HCT116 (cell line): ENCODE measurements around the gene DAPK2. TPM values are rescaled to one million over a fixed set of nuclear protein-coding genes. Genes with fewer than 3 reads are reported as not detected.

ENCODE experiments used
- ATAC-seq: fragments of 200-7000 bp; cut with Tn5 transposase; 2 replicates; pipeline ENCODE4 v1.9.1; 2020; ENCODE audit warnings: mild to moderate bottlenecking, moderate library complexity
- BruUV-seq: library from RNA; stranded (reverse); fragments of 400-500 nt; replicated peaks from 2 replicates; lab custom pipeline; 2021; lab: Mats Ljungman, UMichigan
- CTCF ChIA-PET: fragments of 300-600 bp; sonication (Branson Sonifier 250); formaldehyde crosslinking; loops from one replicate; lab custom pipeline; 2021; ENCODE audit warnings: antibody characterized with exemption; lab: Charles Lee
- POLR2A ChIA-PET: fragments of 300-600, 350-600 bp; sonication (Branson Sonifier 250); formaldehyde crosslinking; loops from one replicate; lab custom pipeline; 2021; ENCODE audit warnings: antibody characterized with exemption; lab: Charles Lee
- RAD21 ChIA-PET, 2 experiments: fragments of 300-600 bp; sonication (Branson Sonifier 250); formaldehyde crosslinking; loops; one replicate each; lab custom pipeline; 2023; ENCODE audit warnings: low total read pairs in 2 of 2; ENCODE audit not compliant: uncharacterized antibody in 2 of 2, unreplicated experiment in 2 of 2, low non-redundant PET in 1 of 2; lab: Charles Lee
- DNase-seq: peaks from one replicate; pipeline ENCODE4 v3.0.0-alpha.2; 2010; ENCODE audit warnings: low read depth, low spot score
- H2AFZ ChIP-seq: fragments of 200-600 bp; shearing (Covaris generic), sonication (generic); 2 replicates; pipeline ENCODE4 v1.6.1; 2017; ENCODE audit warnings: low read depth, mixed run types, mixed read lengths, antibody characterized with exemption, low read length; ENCODE audit not compliant: poor library complexity, severe bottlenecking
- H3K27ac ChIP-seq: 2 replicates; pipeline ENCODE4 v1.5.1; 2012; ENCODE audit warnings: low read depth, low read length
- H3K27me3 ChIP-seq: fragments of 200-600 bp; sonication (generic); 2 replicates; pipeline ENCODE4 v1.6.1; 2016; ENCODE audit warnings: mixed run types, low read length, mixed read lengths; ENCODE audit not compliant: insufficient read depth
- H3K36me3 ChIP-seq, 2 experiments: fragments of 200-500 bp in 1 of 2; fragments of 200-600 bp in 1 of 2; sonication (Bioruptor generic) in 1 of 2; sonication (generic) in 1 of 2; 2 replicates each; pipeline versions ENCODE4 v1.5.1 to v1.6.1; 2014 to 2016; ENCODE audit warnings: low read length in 2 of 2, inconsistent platforms in 1 of 2, mixed read lengths in 1 of 2, mixed run types in 1 of 2; ENCODE audit not compliant: insufficient read depth in 2 of 2, control insufficient read depth in 1 of 2
- H3K4me1 ChIP-seq, 2 experiments: fragments of 200-600 bp in 1 of 2; sonication (generic) in 1 of 2; 2 replicates each; pipeline versions ENCODE4 v1.5.1 to v1.6.1; 2012 to 2017; ENCODE audit warnings: low read length in 2 of 2, inconsistent platforms in 1 of 2, mild to moderate bottlenecking in 1 of 2, mixed read lengths in 1 of 2, mixed run types in 1 of 2, moderate library complexity in 1 of 2; ENCODE audit not compliant: insufficient read depth in 2 of 2, control insufficient read depth in 1 of 2
- H3K4me2 ChIP-seq: fragments of 200-600 bp; sonication (generic); 2 replicates; pipeline ENCODE4 v1.6.1; 2017; ENCODE audit warnings: mixed run types, low read length, mixed read lengths
- H3K4me3 ChIP-seq, 2 experiments: fragments of 200-600 bp in 1 of 2; sonication (generic) in 1 of 2; replicated peaks in 1 of 2; 2 replicates each; pipeline ENCODE4 v1.5.1; 2011 to 2016; ENCODE audit warnings: low read length in 2 of 2, control low read depth in 1 of 2, low read depth in 1 of 2, mild to moderate bottlenecking in 1 of 2, mixed read lengths in 1 of 2, mixed run types in 1 of 2
- H3K79me2 ChIP-seq: fragments of 200-600 bp; sonication (generic); 2 replicates; pipeline ENCODE4 v1.6.1; 2017; ENCODE audit warnings: mild to moderate bottlenecking, mixed run types, low read length, moderate library complexity, mixed read lengths; ENCODE audit not compliant: insufficient read depth
- H3K9ac ChIP-seq: fragments of 200-600 bp; sonication (generic); 2 replicates; pipeline ENCODE4 v1.6.1; 2016; ENCODE audit warnings: low read length, mixed read lengths
- H3K9me2 ChIP-seq: fragments of 200-600 bp; sonication (generic), shearing (Covaris generic); 2 replicates; pipeline ENCODE4 v1.6.1; 2017; ENCODE audit warnings: mixed run types, mild to moderate bottlenecking, moderate library complexity; ENCODE audit not compliant: insufficient read depth
- H3K9me3 ChIP-seq, 2 experiments: fragments of 200-500 bp in 1 of 2; fragments of 200-600 bp in 1 of 2; sonication (Bioruptor generic) in 1 of 2; sonication (generic) in 1 of 2; 2 replicates each; pipeline ENCODE4 v1.6.1; 2014 to 2017; ENCODE audit warnings: low read length in 2 of 2, mixed read lengths in 2 of 2, inconsistent platforms in 1 of 2, low read depth in 1 of 2, mild to moderate bottlenecking in 1 of 2, mixed run types in 1 of 2, moderate library complexity in 1 of 2; ENCODE audit not compliant: control insufficient read depth in 1 of 2, insufficient read depth in 1 of 2
- H4K20me1 ChIP-seq: fragments of 200-600 bp; sonication (generic), shearing (Covaris generic); 2 replicates; pipeline ENCODE4 v1.6.1; 2017; ENCODE audit warnings: mixed run types, mild to moderate bottlenecking, moderate library complexity; ENCODE audit not compliant: insufficient read depth
- CEBPB ChIP-seq: IDR thresholded peaks from 2 replicates; pipeline ENCODE4 v1.6.1; 2012; ENCODE audit warnings: low read depth
- ELF1 ChIP-seq: IDR thresholded peaks from 2 replicates; pipeline ENCODE4 v1.6.1; 2012; ENCODE audit warnings: low read depth, borderline replicate concordance
- EZH2phosphoT487 ChIP-seq: fragments of 200-600 bp; IDR thresholded peaks from 2 replicates; pipeline ENCODE4 v1.6.1; 2018; ENCODE audit warnings: antibody characterized with exemption, borderline replicate concordance
- FOSL1 ChIP-seq: IDR thresholded peaks from 2 replicates; pipeline ENCODE4 v1.6.1; 2012; ENCODE audit warnings: low read depth
- POLR2AphosphoS5 ChIP-seq: IDR thresholded peaks from 2 replicates; pipeline ENCODE4 v1.6.1; 2011; ENCODE audit warnings: mild to moderate bottlenecking, low read depth, low read length, moderate library complexity
- RAD21 ChIP-seq: IDR thresholded peaks from 2 replicates; pipeline ENCODE4 v1.6.1; 2012; ENCODE audit warnings: low read depth, mild to moderate bottlenecking
- SRF ChIP-seq: IDR thresholded peaks from 2 replicates; pipeline ENCODE4 v1.6.1; 2012; ENCODE audit warnings: low read depth
- ZFX ChIP-seq: fragments of 450-650 bp; IDR thresholded peaks from 2 replicates; pipeline ENCODE4 v1.6.1; 2017
- ZNF274 ChIP-seq: fragments of 200-500 bp; sonication (Bioruptor generic); IDR thresholded peaks from 2 replicates; pipeline ENCODE4 v1.6.1; 2014; ENCODE audit warnings: mild to moderate bottlenecking, low read depth, low read length, inconsistent platforms
- intact Hi-C: fragments of 100-400 bp; cut with micrococcal nuclease; formaldehyde crosslinking; loops from 2 replicates; pipeline ENCODE4 v1.10.0; 2022
- total RNA-seq: library from RNA; stranded (reverse); gene quantifications from one replicate; pipeline ENCODE4 v1.2.1, GENCODE V29; 2021; ENCODE audit not compliant: unreplicated experiment
- TF ChIP-seq, protein P1 (sequence below): IDR thresholded peaks from 2 replicates; pipeline ENCODE4 v1.6.1; 2012
- TF ChIP-seq, protein P2 (sequence below): IDR thresholded peaks from 2 replicates; pipeline ENCODE4 v1.6.1; 2011; ENCODE audit warnings: mild to moderate bottlenecking, low read length, moderate library complexity; ENCODE audit not compliant: insufficient replicate concordance; ENCODE audit errors: extremely low read depth
- TF ChIP-seq, protein P3 (sequence below), 3 experiments: fragments of 200-600 bp in 1 of 3; sonication (generic) in 1 of 3; IDR thresholded peaks in 2 of 3; conservative IDR thresholded peaks in 1 of 3; 2 replicates each; pipeline ENCODE4 v1.5.1; 2012 to 2017; ENCODE audit warnings: low read depth in 2 of 3, low read length in 2 of 3, antibody characterized with exemption in 1 of 3, borderline replicate concordance in 1 of 3, control low read depth in 1 of 3, mild to moderate bottlenecking in 1 of 3, mixed read lengths in 1 of 3, mixed run types in 1 of 3, moderate library complexity in 1 of 3; ENCODE audit not compliant: insufficient read depth in 1 of 3
- TF ChIP-seq, protein P4 (sequence below): IDR thresholded peaks from 2 replicates; pipeline ENCODE4 v1.6.1; 2012; ENCODE audit warnings: low read depth

The DAPK2 gene
- total RNA-seq, 1 experiment from 2014 or later: 4.8 TPM

DNA sequence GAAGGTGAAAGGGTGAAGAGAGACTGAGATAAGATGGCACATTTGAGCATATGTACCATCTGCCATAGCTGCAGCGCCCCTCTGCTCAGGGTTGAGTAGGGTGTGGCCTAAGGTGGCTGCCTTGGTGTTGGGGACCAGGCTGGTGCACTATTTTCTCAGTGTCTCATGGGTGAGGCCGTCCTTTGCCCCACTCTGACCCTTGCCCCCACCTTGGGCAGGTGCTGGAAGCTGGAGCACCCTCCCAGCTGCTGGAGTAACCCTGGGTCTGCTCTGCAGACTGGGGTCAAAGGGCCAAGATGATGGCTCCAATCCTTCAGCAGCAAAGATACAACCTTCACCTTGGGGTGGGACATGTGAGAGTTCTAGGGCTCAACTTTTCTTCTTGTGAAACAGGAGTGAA lies 69.2 kb downstream of the DAPK2 start:
- BruUV-seq: no TSS peak
- H2AFZ ChIP-seq: no peak overlapping the region
- ChIA-PET POLR2A (no interaction called here), CTCF (no interaction called here), RAD21 (no interaction called here)
- H3K9me3 ChIP-seq: no peaks in the 10 kb centered on the region
- H4K20me1 ChIP-seq: no peaks in the 10 kb centered on the region
- no peak for DNase-seq
- H3K36me3 ChIP-seq: no peaks in the 10 kb centered on the region
- no peaks in the 10 kb centered on the region for H3K79me2 ChIP-seq
- intact Hi-C loops: no loop called here
- no peak overlapping the region for H3K4me3 ChIP-seq
- H3K4me2 ChIP-seq: no peak overlapping the region
- ATAC-seq: no peak
- no peak overlapping the region for H3K9ac ChIP-seq
- no peak overlapping the region for H3K27ac ChIP-seq
- TF ChIP-seq ZFX: no peak
- H3K27me3 ChIP-seq: no peaks in the 10 kb centered on the region
- H3K9me2 ChIP-seq: 0 out of 2 replicates have a peak, but pooled peaks cover 3% of the 10 kb centered on the region
- peaks cover 0 to 7% of the 10 kb centered on the region in 2 experiments; a peak in 2 of 4 replicates for H3K4me1 ChIP-seq

DNA sequence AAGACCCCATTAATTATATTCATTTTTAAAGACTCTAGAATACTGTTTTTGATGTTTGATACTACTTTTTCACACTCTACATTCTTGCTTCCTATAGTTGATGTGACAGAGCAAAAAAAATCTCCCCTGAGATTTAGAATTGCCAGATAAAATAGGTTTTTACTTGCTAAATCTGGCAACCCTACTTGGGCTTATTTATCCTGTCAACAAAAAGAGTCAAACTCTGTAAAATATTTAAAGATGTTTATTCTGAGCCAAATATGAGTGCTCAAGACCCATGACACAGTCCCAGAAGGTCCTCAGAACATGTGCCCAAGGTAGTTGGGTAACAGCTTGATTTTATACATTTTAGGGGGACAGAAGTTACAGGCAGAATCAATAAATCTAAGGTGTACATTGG lies 72.3 kb downstream of the DAPK2 start:
- Histone ChIP-seq H3K9ac (no peak overlapping the region), H3K27ac (no peak overlapping the region), H3K9me3 (no peaks in the 10 kb centered on the region), H3K9me2 (0 out of 2 replicates have a peak, but pooled peaks cover 3% of the 10 kb centered on the region), H4K20me1 (no peaks in the 10 kb centered on the region), H3K4me2 (no peak overlapping the region), H3K4me3 (no peak overlapping the region), H3K79me2 (no peaks in the 10 kb centered on the region), H3K27me3 (no peaks in the 10 kb centered on the region), H3K4me1 (peaks cover 0 to 7% of the 10 kb centered on the region in 2 experiments; a peak in 2 of 4 replicates), H3K36me3 (no peaks in the 10 kb centered on the region), H2AFZ (no peak overlapping the region)
- ChIA-PET POLR2A (no interaction called here), CTCF (interaction anchor here (0.6 kb wide), 1 partner anchor 1243 kb away, joined by 4 read pairs; no protein-coding TSS in a partner anchor), RAD21 (no interaction called here)
- no peak for DNase-seq
- no peak for ATAC-seq
- BruUV-seq: no TSS peak
- intact Hi-C loops: no loop called here
- no peak for TF ChIP-seq ELF1
- no peak for TF ChIP-seq CEBPB
- TF ChIP-seq, protein P1, sequence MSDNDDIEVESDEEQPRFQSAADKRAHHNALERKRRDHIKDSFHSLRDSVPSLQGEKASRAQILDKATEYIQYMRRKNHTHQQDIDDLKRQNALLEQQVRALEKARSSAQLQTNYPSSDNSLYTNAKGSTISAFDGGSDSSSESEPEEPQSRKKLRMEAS: no peak
- TF ChIP-seq POLR2AphosphoS5: no peak
- no peak for TF ChIP-seq ZNF274
- TF ChIP-seq FOSL1: no peak
- TF ChIP-seq, protein P2, sequence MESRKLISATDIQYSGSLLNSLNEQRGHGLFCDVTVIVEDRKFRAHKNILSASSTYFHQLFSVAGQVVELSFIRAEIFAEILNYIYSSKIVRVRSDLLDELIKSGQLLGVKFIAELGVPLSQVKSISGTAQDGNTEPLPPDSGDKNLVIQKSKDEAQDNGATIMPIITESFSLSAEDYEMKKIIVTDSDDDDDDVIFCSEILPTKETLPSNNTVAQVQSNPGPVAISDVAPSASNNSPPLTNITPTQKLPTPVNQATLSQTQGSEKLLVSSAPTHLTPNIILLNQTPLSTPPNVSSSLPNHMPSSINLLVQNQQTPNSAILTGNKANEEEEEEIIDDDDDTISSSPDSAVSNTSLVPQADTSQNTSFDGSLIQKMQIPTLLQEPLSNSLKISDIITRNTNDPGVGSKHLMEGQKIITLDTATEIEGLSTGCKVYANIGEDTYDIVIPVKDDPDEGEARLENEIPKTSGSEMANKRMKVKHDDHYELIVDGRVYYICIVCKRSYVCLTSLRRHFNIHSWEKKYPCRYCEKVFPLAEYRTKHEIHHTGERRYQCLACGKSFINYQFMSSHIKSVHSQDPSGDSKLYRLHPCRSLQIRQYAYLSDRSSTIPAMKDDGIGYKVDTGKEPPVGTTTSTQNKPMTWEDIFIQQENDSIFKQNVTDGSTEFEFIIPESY: no peak
- TF ChIP-seq, protein P3, sequence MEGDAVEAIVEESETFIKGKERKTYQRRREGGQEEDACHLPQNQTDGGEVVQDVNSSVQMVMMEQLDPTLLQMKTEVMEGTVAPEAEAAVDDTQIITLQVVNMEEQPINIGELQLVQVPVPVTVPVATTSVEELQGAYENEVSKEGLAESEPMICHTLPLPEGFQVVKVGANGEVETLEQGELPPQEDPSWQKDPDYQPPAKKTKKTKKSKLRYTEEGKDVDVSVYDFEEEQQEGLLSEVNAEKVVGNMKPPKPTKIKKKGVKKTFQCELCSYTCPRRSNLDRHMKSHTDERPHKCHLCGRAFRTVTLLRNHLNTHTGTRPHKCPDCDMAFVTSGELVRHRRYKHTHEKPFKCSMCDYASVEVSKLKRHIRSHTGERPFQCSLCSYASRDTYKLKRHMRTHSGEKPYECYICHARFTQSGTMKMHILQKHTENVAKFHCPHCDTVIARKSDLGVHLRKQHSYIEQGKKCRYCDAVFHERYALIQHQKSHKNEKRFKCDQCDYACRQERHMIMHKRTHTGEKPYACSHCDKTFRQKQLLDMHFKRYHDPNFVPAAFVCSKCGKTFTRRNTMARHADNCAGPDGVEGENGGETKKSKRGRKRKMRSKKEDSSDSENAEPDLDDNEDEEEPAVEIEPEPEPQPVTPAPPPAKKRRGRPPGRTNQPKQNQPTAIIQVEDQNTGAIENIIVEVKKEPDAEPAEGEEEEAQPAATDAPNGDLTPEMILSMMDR (IDR thresholded peaks at IDR 0.05 in 2 of 3, conservative IDR thresholded peaks at IDR 0.05 in 1 of 3; ENCODE audit: borderline replicate concordance in 1 of 3, insufficient read depth in 1 of 3, low read depth in 2 of 3, low read length in 2 of 3): no peak
- TF ChIP-seq, protein P4, sequence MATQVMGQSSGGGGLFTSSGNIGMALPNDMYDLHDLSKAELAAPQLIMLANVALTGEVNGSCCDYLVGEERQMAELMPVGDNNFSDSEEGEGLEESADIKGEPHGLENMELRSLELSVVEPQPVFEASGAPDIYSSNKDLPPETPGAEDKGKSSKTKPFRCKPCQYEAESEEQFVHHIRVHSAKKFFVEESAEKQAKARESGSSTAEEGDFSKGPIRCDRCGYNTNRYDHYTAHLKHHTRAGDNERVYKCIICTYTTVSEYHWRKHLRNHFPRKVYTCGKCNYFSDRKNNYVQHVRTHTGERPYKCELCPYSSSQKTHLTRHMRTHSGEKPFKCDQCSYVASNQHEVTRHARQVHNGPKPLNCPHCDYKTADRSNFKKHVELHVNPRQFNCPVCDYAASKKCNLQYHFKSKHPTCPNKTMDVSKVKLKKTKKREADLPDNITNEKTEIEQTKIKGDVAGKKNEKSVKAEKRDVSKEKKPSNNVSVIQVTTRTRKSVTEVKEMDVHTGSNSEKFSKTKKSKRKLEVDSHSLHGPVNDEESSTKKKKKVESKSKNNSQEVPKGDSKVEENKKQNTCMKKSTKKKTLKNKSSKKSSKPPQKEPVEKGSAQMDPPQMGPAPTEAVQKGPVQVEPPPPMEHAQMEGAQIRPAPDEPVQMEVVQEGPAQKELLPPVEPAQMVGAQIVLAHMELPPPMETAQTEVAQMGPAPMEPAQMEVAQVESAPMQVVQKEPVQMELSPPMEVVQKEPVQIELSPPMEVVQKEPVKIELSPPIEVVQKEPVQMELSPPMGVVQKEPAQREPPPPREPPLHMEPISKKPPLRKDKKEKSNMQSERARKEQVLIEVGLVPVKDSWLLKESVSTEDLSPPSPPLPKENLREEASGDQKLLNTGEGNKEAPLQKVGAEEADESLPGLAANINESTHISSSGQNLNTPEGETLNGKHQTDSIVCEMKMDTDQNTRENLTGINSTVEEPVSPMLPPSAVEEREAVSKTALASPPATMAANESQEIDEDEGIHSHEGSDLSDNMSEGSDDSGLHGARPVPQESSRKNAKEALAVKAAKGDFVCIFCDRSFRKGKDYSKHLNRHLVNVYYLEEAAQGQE: no peak
- TF ChIP-seq SRF: no peak
- TF ChIP-seq RAD21: no peak
- TF ChIP-seq EZH2phosphoT487: no peak
